Adrenal gland (tissue), 5 donors: ENCODE measurements around the gene BCAR3.

Source experiments
- POLR2A ChIP-seq, 2 donors: fragments of 450-650 bp; IDR thresholded peaks; one replicate each; pipeline ENCODE4 v1.6.1; 2017; ENCODE audit warnings: antibody characterized with exemption in 2 of 2, mild to moderate bottlenecking in 2 of 2, moderate library complexity in 1 of 2
- TF ChIP-seq, protein P1 (sequence below), 6 experiments: fragments of 450-650 bp in 4 of 6; fragments of 200-600 bp in 2 of 6; sonication (generic) in 1 of 6; IDR thresholded peaks; 1 replicate in 5 of 6; 2 replicates in 1 of 6; pipeline versions ENCODE4 v1.5.1 to v1.8.0; 2016 to 2021; ENCODE audit warnings: antibody characterized with exemption in 6 of 6, mild to moderate bottlenecking in 2 of 6, moderate library complexity in 1 of 6
- donor health status: DM: no; HTN: no; CAD: no.

DNA sequence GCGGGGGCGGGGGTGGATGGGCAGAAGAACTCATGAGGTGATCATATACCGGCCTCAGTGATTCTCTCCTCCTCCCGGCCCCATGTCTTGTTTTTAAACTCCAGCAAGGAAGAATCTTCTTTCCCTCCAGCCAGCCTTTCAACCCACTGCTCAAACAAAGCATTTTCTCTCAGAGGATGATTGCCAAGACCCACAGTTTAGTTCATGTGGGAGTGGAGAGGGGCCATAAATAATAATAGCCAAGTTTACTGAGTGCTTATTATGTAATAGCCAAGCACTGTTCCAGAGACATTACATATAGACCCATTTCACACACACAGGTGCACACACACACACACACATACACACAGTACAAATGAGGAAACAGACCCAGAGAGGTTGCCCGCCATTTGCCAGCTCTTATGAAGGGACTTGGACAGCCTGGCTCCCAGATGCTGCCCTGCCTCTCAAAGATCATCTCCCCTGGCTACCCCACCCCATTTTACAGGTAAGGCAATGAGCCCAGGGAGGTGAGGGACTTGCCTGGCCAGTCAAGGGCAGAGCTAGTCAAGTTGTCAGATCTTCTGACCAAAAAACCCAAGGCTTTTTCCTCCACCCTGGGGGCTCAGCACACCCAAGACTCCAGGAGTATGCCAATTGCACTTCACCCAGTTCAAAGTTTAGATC, 18.0 kb upstream of the BCAR3 start:
- TF ChIP-seq, protein P1, sequence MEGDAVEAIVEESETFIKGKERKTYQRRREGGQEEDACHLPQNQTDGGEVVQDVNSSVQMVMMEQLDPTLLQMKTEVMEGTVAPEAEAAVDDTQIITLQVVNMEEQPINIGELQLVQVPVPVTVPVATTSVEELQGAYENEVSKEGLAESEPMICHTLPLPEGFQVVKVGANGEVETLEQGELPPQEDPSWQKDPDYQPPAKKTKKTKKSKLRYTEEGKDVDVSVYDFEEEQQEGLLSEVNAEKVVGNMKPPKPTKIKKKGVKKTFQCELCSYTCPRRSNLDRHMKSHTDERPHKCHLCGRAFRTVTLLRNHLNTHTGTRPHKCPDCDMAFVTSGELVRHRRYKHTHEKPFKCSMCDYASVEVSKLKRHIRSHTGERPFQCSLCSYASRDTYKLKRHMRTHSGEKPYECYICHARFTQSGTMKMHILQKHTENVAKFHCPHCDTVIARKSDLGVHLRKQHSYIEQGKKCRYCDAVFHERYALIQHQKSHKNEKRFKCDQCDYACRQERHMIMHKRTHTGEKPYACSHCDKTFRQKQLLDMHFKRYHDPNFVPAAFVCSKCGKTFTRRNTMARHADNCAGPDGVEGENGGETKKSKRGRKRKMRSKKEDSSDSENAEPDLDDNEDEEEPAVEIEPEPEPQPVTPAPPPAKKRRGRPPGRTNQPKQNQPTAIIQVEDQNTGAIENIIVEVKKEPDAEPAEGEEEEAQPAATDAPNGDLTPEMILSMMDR (IDR thresholded peaks at IDR 0.05): no peak
- TF ChIP-seq POLR2A (IDR thresholded peaks at IDR 0.05): no peak
